Posterior vena cava (tissue), 2 donors: ENCODE measurements around the gene TTC7B. TPM values are rescaled to one million over a fixed set of nuclear protein-coding genes. Genes with fewer than 3 reads are reported as not detected.

Experiments used
- DNase-seq: peaks from one replicate; pipeline ENCODE4 v3.0.0-alpha.2; 2020; ENCODE audit warnings: low spot score
- intact Hi-C, 2 donors: fragments of 100-400 bp; cut with DNase I; formaldehyde crosslinking; loops; one replicate each; pipeline versions ENCODE4 v1.14.1 to v1.14.2; 2022 to 2023
- total RNA-seq, 2 donors: library from RNA; stranded (reverse); fragmentation: NEBNext Ultra II Directional; extraction: Animal tissue kit (Norgen Biotek cat#: 25700); gene quantifications; one replicate each; pipeline ENCODE4 v1.2.1, GENCODE V29; 2021
- donor health status: DM: yes; HTN: yes; CAD: no.
- donor health status: DM: yes; HTN: yes; CAD: no.

Gene TTC7B
- total RNA-seq, 2 donors from 2014 or later = 60.5 to 75.7 TPM

DNA sequence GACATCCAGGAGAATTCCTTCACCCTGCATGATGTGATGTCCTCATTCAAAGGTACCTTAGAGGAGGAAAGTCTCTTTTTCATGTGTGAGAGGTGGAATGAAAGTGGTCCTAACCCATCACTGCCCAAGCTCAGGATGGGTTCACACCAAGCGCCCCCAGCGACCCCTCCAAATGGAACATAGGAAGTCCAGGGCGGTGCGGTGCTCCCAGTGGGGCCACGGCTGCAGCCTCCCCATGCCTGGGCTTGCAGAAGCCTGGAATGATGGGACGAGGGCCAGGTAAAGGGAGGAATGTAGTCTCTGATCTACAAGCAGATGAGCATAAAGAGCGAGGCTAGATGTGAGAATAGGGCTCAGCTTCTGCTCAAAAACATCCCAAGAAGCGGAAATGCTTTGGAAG is 196.3 kb downstream of the TTC7B start:
- no peak for DNase-seq
- intact Hi-C loops = no loop called here

DNA sequence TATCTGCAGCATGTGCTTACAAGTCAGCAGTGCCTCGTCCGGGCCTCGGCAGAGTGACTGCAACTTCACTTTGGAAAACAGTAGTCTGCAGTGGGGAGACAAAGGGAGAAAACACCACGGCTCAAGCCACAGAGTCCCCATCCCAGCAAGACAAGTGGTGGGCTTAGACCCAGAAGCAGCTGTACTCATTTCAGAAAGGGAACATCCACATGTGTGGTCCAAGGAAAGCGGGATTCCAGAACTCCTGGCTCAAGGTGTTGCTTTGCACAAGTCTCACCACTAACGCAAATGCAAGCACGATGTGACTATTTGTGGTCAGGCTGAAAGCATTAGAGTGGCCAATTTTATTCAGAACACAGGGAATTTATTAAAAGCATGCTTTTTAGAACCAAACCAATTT is 198.3 kb downstream of the TTC7B start:
- intact Hi-C loops = no loop called here

DNA sequence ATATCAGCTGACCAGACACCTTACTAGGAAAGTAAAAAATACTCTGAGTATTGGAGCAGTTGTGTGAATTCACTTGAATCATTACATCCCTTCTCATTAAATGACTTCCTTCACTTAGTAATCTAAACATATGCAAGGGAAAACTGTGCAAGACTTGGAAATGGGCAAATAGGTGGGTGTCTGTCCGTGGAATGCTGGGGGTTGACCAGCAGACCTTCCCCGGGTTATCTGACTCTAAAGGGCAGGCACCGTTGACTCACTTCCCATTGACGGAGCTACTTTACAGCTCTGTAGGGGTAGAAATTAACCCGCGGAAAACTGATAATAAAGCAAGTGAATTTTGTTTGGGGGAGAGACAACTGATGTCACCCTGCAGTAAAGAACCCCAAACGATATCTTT is 199.3 kb downstream of the TTC7B start:
- intact Hi-C loops = no loop called here

More for the DNA sequence above, 198.3 kb downstream of the TTC7B start:
- no peak for DNase-seq

DNA sequence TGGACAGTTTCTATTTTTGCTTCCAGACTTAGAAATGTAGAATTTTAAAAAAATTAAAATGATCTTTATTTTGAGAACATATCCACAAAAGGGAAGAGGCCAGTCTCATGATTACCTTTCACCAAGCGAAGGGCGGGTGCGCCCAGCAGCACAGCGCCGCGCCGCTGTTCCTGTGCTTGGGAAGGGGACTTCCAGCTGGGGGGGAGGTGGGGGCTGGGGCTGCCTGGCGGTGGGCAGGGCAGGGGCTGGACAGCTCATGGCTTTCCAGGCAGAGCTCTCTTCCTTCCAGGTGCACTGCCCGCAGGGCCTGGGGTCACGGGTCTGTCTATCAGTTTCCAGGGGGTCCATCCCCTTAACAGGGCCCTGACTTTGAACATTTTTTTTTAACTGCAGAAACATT is 199.9 kb downstream of the TTC7B start:
- intact Hi-C loops = no loop called here
- no peak for DNase-seq

More for the DNA sequence above, 199.3 kb downstream of the TTC7B start:
- no peak for DNase-seq

DNA sequence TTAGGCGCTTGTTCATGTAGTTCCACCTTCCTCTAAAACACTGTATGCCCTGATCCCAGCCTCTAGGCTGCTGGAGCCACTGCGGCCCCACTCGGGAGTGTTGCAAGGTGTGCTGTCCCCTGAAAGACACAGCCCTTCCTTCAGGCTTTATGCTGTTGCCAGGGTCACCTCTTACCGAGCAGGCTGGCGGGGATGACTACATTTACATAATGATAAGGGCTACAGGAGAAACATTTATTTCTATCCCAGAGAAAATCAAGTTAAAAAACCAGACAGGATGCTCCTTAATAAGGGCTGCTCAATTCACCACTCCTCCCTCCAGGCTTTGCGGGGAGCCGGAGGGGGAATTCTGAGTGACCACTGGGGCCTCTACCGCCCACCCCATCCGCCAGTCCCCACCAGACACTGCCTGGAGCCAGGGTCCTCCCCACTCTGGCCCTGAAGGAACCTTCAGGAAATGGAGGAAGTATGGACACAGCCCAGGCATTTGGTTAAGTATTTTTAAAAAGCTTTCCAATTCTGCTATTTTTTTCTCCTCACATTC is 200.6 kb downstream of the TTC7B start:
- intact Hi-C loops = no loop called here
- DNase-seq = no peak

DNA sequence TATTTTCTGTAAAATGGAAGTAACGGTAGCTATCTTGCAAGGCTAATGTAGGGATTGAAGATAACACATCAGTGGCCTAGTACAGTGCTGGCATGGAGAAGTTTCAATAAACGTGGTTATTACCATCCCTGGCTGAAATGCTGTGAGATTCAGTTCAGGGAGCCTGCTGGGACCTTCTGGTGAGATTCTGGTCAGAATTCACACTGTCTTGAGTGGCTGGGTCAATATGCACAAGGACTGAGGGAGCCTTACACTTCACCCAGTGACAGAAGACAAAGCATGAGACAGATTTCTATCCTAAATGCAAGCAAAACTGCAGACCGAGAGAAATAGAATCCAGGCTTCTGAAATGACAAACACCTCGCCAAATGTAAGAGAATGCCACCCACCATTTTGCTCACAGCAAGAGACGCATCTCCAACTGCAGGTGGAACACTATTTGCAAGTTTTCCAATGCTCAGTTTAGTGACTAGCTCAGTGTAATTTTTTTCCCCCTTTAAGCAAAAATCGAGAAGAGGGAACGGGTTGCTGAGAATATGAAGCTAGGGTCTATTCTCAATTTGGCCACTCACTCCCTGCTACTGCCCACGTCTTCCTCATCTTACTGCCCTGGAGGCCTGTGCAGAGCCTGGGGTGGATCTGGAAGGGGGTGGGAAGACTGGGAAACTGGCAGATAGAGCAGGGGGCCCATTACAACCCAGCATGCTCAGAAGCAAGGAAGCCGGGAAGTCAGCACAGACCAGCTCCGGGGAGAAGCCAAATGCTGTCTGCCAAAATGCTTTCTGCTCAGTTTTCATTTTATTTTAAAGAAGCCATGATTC is 201.3 kb downstream of the TTC7B start:
- intact Hi-C loops = no loop called here
- DNase-seq = no peak

DNA sequence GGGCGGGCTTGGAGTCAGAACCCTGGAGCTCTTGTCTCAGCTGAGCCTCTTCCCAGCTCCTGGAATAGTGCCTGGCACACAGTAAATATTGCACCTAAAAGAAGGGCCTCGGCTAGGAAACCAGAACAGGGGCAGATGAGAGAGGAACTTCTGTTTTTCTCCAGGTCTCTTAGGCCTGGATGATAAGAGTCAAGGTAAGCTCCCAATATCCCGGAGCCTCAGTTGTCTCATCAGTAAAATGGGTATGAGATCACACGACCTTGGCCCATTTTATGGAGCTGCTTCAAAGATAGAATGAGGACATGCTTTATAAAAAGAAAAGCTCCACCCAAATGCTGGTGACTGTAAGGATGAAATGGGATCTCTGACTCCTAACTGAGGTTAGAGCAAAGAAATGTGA is 202.2 kb downstream of the TTC7B start:
- intact Hi-C loops = no loop called here
- DNase-seq = no peak

DNA sequence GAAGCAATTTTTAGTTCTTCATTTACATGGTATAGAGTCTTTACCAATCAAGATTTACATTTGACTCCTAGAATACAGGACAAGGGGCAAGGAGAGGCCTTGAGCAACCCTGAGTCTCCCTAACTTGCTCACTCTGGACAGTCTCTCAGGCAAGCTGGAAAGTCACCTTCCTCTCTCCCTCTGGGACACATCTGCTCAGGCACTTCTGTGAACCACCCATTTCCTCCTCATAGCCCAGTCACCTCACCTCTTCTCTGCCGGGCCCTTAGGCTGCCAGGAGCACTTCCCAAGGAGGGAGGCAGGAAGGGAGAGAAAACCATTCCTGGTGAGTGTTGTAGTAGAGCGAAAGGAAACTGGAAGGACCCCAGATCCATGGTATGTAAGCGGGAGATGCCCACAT is 202.8 kb downstream of the TTC7B start:
- DNase-seq = no peak
- intact Hi-C loops = no loop called here

DNA sequence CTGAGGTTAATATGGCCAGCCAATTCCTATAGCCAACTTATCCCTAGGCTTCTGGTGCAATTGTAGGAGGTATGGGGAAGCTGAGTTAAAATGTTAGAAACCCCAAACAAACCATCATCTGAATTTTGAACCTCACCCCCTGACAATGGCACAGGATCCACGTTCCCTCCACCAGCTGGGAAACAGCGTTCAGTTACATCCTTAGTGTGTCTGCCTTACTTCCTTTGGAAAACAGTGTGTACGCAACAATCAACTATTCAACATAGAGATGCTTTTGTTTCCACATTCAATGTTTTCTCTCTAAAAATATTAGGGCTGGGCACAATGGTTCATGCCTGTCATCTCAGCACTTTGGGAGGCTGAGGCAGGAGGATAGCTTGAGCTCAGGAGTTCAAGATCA is 203.4 kb downstream of the TTC7B start:
- no peak for DNase-seq
- intact Hi-C loops = no loop called here

DNA sequence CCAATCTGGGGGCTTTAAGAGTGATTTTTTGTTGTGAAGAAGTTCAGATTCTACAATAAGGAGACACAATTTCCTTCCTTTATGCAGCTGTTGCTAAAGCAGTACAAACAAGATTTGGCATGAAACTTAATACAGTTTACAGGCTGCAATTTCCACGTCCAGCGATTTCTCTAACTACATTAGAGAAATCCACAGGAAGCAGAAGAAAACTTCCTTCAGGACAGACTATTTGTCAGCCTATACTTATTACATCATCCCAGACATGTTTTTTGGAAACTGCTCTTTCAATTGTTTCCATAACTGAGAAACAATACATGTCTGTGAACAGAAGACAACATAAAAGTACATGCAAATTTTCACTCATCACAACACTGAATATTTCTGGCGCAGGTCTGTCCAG is 204.3 kb downstream of the TTC7B start:
- intact Hi-C loops = no loop called here
- DNase-seq = no peak

DNA sequence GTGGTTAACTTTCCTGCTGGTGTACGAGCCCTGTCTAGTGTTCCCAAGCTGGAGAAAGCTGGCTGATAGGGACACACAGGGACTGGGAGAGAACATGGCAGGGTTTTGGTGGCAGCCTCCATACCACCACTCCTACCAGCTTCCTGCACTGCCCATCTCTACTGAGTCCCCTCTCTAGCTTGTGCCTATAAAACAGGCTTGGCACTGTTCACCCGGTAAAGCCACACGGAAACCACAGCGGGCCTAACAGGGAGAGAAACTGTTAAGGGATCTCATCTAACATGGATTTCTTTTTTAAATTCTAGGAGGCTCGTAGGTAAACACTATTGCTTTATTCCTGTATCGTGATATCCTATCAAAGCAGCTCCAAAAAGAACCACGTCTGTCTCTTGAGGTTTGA is 204.7 kb downstream of the TTC7B start:
- intact Hi-C loops = no loop called here

DNA sequence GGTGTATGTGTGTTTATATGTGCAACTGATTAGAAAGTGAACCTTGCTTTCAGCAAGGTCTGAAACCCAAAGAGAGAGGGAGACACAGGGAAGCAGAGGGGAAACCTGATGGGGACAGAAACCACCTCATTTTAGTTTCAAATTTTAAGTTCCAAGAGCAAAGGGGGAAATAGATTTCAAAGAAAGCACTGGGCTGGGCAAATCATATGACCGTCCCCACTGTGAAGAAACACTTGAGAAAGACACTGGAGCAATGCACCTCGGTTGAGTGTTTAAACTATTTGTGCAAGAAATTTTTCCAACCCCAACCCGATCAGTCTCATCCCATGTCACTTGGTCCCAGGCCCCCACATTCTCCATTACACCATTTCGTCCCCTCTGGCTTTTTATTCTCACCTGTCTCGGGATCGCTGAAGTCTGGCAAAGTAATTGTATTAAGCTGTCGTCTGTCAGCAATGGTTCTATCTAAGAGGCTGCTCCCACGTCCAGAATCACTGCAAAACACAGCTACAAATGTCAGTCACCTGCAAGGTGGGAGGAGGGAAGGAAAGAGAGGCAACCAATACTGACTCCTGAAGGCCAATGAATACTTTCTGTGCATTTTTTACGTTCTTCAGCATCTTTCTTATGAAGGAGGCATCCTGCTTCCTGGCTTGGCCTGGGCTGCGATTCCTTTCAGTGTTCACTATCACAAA is 205.7 kb downstream of the TTC7B start:
- DNase-seq = no peak
- intact Hi-C loops = no loop called here

More for the DNA sequence above, 204.7 kb downstream of the TTC7B start:
- no peak for DNase-seq

DNA sequence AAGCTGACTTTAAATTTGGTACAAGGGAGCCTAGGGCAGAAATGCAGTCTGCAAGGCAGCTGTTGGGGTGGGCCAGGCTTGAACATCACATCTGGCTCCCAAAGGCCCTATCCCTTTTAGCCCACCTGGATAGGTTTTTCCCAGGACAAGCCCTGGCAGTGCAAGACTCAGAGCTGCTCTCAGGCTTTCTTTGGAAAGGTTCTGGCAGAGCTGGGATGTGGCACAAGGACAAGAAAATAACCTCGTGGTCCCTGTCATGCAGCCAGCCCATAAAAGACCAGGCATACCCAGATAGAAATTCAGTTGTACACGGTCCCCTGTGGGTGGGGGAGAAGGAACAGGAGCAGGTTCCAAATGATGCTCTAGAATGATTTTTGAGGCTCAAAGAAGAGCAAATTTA is 206.9 kb downstream of the TTC7B start:
- DNase-seq = no peak
- intact Hi-C loops = no loop called here

DNA sequence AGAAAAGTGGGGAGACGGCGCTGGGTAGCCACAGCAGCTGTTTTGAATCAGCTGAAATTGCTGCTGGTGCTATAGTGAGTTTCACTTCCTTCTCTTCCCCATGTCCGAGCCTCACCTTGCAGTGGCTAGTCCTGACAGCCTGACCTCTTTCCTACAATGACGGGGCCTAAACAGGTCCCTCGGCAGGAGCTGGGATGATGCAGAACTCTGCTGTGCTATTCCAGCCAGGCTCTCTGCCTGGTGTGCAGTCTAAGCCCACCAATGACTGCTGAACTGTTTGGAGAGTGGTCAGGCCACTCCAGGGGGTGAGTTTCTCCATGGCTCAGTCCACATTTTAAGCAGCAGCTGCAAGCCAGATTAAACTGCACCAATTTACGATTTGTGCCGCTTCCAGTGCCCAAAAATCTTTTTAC is 207.3 kb downstream of the TTC7B start:
- no peak for DNase-seq
- intact Hi-C loops = no loop called here

DNA sequence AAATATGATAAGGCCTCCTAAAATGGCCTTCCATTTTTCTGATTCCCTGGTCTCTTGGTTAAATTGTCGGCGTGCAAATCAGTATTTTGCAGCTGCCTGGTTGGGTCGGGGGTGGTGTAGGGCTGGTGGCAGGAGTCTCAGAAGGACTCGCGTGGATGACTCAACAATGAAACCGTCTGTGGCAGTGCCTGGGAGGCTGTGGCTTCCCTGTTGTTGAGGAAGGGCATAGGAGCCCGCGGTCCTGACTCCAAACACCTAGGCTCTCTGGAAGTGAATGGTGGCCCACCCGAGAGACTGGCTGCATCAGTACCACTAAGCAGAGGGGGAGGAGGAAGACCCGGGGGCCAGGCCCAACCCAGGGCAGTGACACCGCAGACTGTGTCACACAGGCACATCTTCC is 207.9 kb downstream of the TTC7B start:
- no peak for DNase-seq
- intact Hi-C loops = no loop called here

DNA sequence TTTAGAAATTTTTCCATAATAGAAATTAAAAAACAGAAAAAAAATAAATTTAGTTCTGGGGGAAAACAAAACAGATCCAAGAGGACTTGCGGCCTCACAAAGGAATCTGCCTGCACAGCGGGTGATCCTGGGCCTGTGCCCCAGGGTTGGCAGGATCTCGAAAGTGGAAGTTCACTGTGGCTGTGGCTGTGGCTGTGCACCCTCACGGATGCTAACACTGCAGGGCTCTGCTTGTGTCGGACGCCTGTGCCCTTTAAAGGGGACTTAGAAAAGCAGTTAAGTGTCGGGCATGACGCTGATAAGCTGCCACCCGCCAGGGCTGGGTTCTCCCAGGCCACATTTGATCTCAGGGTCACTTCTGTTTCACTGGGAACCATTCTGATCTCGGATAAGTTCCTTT is 209.1 kb downstream of the TTC7B start:
- intact Hi-C loops = no loop called here
- no peak for DNase-seq

DNA sequence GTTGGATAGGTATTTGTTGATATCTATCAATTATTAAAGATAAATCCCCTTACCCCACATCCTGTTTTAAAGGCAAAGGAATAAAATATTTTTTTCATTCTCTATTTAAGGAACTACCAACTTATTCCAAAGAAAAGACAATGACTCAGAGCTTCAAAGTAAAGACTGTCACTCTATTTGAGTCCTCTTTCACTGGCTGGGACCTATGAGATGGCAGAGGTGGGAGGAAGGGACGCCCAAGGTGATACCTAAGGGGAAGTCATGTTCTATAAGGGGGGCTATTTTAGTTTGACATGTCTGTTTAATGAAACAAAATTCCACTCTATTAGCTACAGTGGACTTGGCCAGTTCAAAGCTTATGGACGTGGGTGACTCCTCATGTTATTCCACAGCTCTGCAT is 209.8 kb downstream of the TTC7B start:
- intact Hi-C loops = no loop called here
- no peak for DNase-seq

DNA sequence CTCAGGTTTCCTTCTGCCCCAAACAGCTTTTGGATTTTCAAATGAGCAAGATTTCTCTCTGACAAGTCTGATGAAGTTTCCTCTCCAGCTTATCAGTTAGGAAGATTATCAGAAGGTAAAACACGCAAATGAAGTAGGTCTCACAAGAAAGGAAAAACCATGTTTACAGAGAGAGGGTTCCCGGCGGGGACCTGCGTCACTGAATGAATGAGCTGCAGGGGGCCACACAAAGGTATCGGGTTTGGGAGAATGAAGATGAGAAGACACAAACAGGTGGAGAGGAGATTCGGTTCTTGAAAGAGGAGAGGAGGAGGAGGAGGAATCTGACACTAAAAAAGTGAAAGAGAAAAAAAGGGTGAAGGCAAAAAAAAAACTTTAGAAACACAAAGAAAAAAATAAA is 210.8 kb downstream of the TTC7B start:
- DNase-seq = no peak
- intact Hi-C loops = no loop called here

DNA sequence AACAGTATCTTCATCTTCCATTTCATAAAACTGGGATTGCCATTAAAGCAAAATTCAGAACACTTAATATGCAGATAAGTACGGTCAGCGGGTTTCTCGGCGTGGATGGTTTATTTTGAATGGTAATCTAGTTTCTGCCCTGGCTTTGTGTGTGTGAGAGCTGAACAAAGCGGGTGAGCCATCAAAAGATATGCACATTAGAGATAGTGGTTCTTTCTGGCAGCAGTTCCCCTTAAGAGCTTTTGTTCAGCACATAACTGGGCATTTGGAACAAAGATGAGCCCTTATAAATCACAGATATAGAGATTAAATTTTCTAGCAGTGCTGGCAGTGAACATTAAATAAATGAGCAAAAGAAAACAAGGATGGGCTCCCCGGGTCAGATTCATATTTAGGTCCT is 211.9 kb downstream of the TTC7B start:
- intact Hi-C loops = no loop called here
- DNase-seq = no peak

DNA sequence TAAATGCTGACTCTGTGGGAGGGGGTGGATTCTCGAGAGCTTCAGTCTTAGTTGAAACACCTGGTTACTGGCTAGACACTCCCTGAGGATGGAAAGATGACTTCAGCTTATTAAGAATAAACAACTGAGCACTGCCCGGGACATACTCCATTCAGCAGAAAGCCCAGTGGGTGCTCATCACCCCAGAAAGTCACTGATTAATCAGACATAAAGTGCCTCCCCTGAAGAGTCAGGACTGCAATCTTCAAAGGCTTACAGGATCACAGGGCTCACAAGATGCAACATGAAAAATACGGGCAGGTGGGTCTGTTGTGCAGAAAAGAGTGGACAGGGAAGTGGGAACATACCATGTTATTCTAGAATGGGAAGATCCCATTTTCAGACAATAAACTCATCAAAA is 212.4 kb downstream of the TTC7B start:
- intact Hi-C loops = no loop called here
- no peak for DNase-seq

DNA sequence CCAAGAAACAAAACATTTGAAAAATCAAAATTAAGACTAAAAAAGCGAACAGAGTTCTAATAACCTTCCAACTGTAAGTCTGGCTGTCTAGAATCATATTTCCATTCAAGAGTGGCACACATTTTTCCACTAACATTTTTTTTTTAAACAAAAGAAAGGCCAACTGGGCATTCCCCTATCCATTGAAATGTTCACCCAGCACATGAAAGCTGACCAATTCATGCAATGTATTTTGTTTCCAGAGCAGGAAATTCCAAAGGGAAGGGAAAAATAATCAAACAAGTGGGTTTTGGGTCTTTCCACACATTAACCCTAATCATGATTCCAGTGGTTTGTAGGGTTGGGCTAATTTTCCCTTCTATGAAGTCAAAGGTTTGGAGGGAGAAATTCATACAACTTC is 212.9 kb downstream of the TTC7B start:
- no peak for DNase-seq

More for the DNA sequence above, 212.9 kb downstream of the TTC7B start:
- intact Hi-C loops = no loop called here
